HCT116 (cell line): ENCODE data around the gene ERICH6. TPM values are rescaled to one million over a fixed set of nuclear protein-coding genes. Genes with fewer than 3 reads are reported as not detected.

Experiments used
- ATAC-seq: fragments of 200-7000 bp; cut with Tn5 transposase; 2 replicates; pipeline ENCODE4 v1.9.1; 2020; ENCODE audit warnings: mild to moderate bottlenecking, moderate library complexity
- BruUV-seq: library from RNA; stranded (reverse); fragments of 400-500 nt; replicated peaks from 2 replicates; lab custom pipeline; 2021; lab: Mats Ljungman, UMichigan
- CTCF ChIA-PET: fragments of 300-600 bp; sonication (Branson Sonifier 250); formaldehyde crosslinking; loops from one replicate; lab custom pipeline; 2021; ENCODE audit warnings: antibody characterized with exemption; lab: Charles Lee
- POLR2A ChIA-PET: fragments of 300-600, 350-600 bp; sonication (Branson Sonifier 250); formaldehyde crosslinking; loops from one replicate; lab custom pipeline; 2021; ENCODE audit warnings: antibody characterized with exemption; lab: Charles Lee
- RAD21 ChIA-PET, 2 experiments: fragments of 300-600 bp; sonication (Branson Sonifier 250); formaldehyde crosslinking; loops; one replicate each; lab custom pipeline; 2023; ENCODE audit warnings: low total read pairs in 2 of 2; ENCODE audit not compliant: uncharacterized antibody in 2 of 2, unreplicated experiment in 2 of 2, low non-redundant PET in 1 of 2; lab: Charles Lee
- DNase-seq: peaks from one replicate; pipeline ENCODE4 v3.0.0-alpha.2; 2010; ENCODE audit warnings: low read depth, low spot score
- H2AFZ ChIP-seq: fragments of 200-600 bp; shearing (Covaris generic), sonication (generic); 2 replicates; pipeline ENCODE4 v1.6.1; 2017; ENCODE audit warnings: low read depth, mixed run types, mixed read lengths, antibody characterized with exemption, low read length; ENCODE audit not compliant: poor library complexity, severe bottlenecking
- H3K27ac ChIP-seq: 2 replicates; pipeline ENCODE4 v1.5.1; 2012; ENCODE audit warnings: low read depth, low read length
- H3K27me3 ChIP-seq: fragments of 200-600 bp; sonication (generic); 2 replicates; pipeline ENCODE4 v1.6.1; 2016; ENCODE audit warnings: mixed run types, low read length, mixed read lengths; ENCODE audit not compliant: insufficient read depth
- H3K36me3 ChIP-seq, 2 experiments: fragments of 200-500 bp in 1 of 2; fragments of 200-600 bp in 1 of 2; sonication (Bioruptor generic) in 1 of 2; sonication (generic) in 1 of 2; 2 replicates each; pipeline versions ENCODE4 v1.5.1 to v1.6.1; 2014 to 2016; ENCODE audit warnings: low read length in 2 of 2, inconsistent platforms in 1 of 2, mixed read lengths in 1 of 2, mixed run types in 1 of 2; ENCODE audit not compliant: insufficient read depth in 2 of 2, control insufficient read depth in 1 of 2
- H3K4me1 ChIP-seq, 2 experiments: fragments of 200-600 bp in 1 of 2; sonication (generic) in 1 of 2; 2 replicates each; pipeline versions ENCODE4 v1.5.1 to v1.6.1; 2012 to 2017; ENCODE audit warnings: low read length in 2 of 2, inconsistent platforms in 1 of 2, mild to moderate bottlenecking in 1 of 2, mixed read lengths in 1 of 2, mixed run types in 1 of 2, moderate library complexity in 1 of 2; ENCODE audit not compliant: insufficient read depth in 2 of 2, control insufficient read depth in 1 of 2
- H3K4me2 ChIP-seq: fragments of 200-600 bp; sonication (generic); 2 replicates; pipeline ENCODE4 v1.6.1; 2017; ENCODE audit warnings: mixed run types, low read length, mixed read lengths
- H3K4me3 ChIP-seq, 2 experiments: fragments of 200-600 bp in 1 of 2; sonication (generic) in 1 of 2; replicated peaks in 1 of 2; 2 replicates each; pipeline ENCODE4 v1.5.1; 2011 to 2016; ENCODE audit warnings: low read length in 2 of 2, control low read depth in 1 of 2, low read depth in 1 of 2, mild to moderate bottlenecking in 1 of 2, mixed read lengths in 1 of 2, mixed run types in 1 of 2
- H3K79me2 ChIP-seq: fragments of 200-600 bp; sonication (generic); 2 replicates; pipeline ENCODE4 v1.6.1; 2017; ENCODE audit warnings: mild to moderate bottlenecking, mixed run types, low read length, moderate library complexity, mixed read lengths; ENCODE audit not compliant: insufficient read depth
- H3K9ac ChIP-seq: fragments of 200-600 bp; sonication (generic); 2 replicates; pipeline ENCODE4 v1.6.1; 2016; ENCODE audit warnings: low read length, mixed read lengths
- H3K9me2 ChIP-seq: fragments of 200-600 bp; sonication (generic), shearing (Covaris generic); 2 replicates; pipeline ENCODE4 v1.6.1; 2017; ENCODE audit warnings: mixed run types, mild to moderate bottlenecking, moderate library complexity; ENCODE audit not compliant: insufficient read depth
- H3K9me3 ChIP-seq, 2 experiments: fragments of 200-500 bp in 1 of 2; fragments of 200-600 bp in 1 of 2; sonication (Bioruptor generic) in 1 of 2; sonication (generic) in 1 of 2; 2 replicates each; pipeline ENCODE4 v1.6.1; 2014 to 2017; ENCODE audit warnings: low read length in 2 of 2, mixed read lengths in 2 of 2, inconsistent platforms in 1 of 2, low read depth in 1 of 2, mild to moderate bottlenecking in 1 of 2, mixed run types in 1 of 2, moderate library complexity in 1 of 2; ENCODE audit not compliant: control insufficient read depth in 1 of 2, insufficient read depth in 1 of 2
- H4K20me1 ChIP-seq: fragments of 200-600 bp; sonication (generic), shearing (Covaris generic); 2 replicates; pipeline ENCODE4 v1.6.1; 2017; ENCODE audit warnings: mixed run types, mild to moderate bottlenecking, moderate library complexity; ENCODE audit not compliant: insufficient read depth
- FOSL1 ChIP-seq: IDR thresholded peaks from 2 replicates; pipeline ENCODE4 v1.6.1; 2012; ENCODE audit warnings: low read depth
- JUND ChIP-seq: IDR thresholded peaks from 2 replicates; pipeline ENCODE4 v1.6.1; 2012
- SP1 ChIP-seq: IDR thresholded peaks from 2 replicates; pipeline ENCODE4 v1.6.1; 2012; ENCODE audit warnings: low read depth
- TCF7L2 ChIP-seq: IDR thresholded peaks from 2 replicates; pipeline ENCODE4 v1.7.0; 2011; ENCODE audit warnings: borderline replicate concordance, inconsistent platforms; ENCODE audit not compliant: insufficient read depth, insufficient read length; ENCODE audit errors: extremely low read depth
- YY1 ChIP-seq: IDR thresholded peaks from 2 replicates; pipeline ENCODE4 v1.6.1; 2011; ENCODE audit warnings: low read length, low read depth, moderate library complexity, mild to moderate bottlenecking; ENCODE audit not compliant: insufficient replicate concordance; ENCODE audit errors: extremely low read depth
- intact Hi-C: fragments of 100-400 bp; cut with micrococcal nuclease; formaldehyde crosslinking; loops from 2 replicates; pipeline ENCODE4 v1.10.0; 2022
- total RNA-seq: library from RNA; stranded (reverse); gene quantifications from one replicate; pipeline ENCODE4 v1.2.1, GENCODE V29; 2021; ENCODE audit not compliant: unreplicated experiment
- TF ChIP-seq, protein P1 (sequence below): IDR thresholded peaks from 2 replicates; pipeline ENCODE4 v1.6.1; 2012
- TF ChIP-seq, protein P2 (sequence below): IDR thresholded peaks from 2 replicates; pipeline ENCODE4 v1.6.1; 2012; ENCODE audit warnings: low read depth

Gene ERICH6
- total RNA-seq, 1 experiment from 2014 or later, result not detected

DNA sequence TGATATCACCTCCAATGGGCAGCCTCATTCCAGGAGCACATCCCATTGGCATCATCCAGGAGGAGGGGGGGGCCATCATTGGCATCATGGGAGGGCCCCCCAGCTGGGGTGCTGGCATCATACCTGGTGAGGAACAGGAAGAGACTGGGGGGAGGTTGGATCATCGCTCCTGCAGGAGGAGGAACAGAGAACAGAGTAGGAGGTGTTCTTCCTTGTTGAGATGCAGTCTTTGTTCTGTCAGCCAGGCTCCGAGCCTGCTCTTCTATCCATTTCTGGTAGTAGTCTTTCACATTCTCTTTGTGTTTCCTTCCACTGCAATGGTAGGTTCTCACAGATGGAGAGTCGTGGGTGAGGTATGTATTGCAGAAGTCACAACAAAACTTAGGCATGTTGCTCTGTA, 16.7 kb upstream of the ERICH6 start:
- CTCF ChIA-PET, result interaction anchor here (0.9 to 2.5 kb wide), 2 partner anchors 135 to 145 kb away, joined by 3 to 18 read pairs; no protein-coding TSS in a partner anchor
- POLR2A ChIA-PET, result no interaction called here

More for the DNA sequence above, 16.7 kb upstream of the ERICH6 start:
- ATAC-seq (no peak), DNase-seq (no peak)
- peaks cover 0 to 9% of the 10 kb centered on the region in 2 experiments; a peak in 3 of 4 replicates for H3K4me1 ChIP-seq
- H3K4me3 ChIP-seq, result no peak overlapping the region
- no peaks in the 10 kb centered on the region for H3K9me2 ChIP-seq
- no peaks in the 10 kb centered on the region for H3K79me2 ChIP-seq
- RAD21 ChIA-PET, result no interaction called here
- intact Hi-C loops, result loop anchor here (5.0 kb wide), 2 partner anchors 193 to 427 kb away; no protein-coding TSS in a partner anchor
- no peaks in the 10 kb centered on the region for H3K9me3 ChIP-seq
- no peaks in the 10 kb centered on the region for H4K20me1 ChIP-seq
- H2AFZ ChIP-seq, result no peak overlapping the region
- no peak overlapping the region for H3K4me2 ChIP-seq
- no TSS peak for BruUV-seq
- H3K27ac ChIP-seq, result no peak overlapping the region
- no peak for TF ChIP-seq SP1
- TF ChIP-seq FOSL1, result no peak
- TF ChIP-seq, protein P1, sequence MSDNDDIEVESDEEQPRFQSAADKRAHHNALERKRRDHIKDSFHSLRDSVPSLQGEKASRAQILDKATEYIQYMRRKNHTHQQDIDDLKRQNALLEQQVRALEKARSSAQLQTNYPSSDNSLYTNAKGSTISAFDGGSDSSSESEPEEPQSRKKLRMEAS, result no peak
- no peak for TF ChIP-seq YY1
- TF ChIP-seq JUND, result no peak
- TF ChIP-seq, protein P2, sequence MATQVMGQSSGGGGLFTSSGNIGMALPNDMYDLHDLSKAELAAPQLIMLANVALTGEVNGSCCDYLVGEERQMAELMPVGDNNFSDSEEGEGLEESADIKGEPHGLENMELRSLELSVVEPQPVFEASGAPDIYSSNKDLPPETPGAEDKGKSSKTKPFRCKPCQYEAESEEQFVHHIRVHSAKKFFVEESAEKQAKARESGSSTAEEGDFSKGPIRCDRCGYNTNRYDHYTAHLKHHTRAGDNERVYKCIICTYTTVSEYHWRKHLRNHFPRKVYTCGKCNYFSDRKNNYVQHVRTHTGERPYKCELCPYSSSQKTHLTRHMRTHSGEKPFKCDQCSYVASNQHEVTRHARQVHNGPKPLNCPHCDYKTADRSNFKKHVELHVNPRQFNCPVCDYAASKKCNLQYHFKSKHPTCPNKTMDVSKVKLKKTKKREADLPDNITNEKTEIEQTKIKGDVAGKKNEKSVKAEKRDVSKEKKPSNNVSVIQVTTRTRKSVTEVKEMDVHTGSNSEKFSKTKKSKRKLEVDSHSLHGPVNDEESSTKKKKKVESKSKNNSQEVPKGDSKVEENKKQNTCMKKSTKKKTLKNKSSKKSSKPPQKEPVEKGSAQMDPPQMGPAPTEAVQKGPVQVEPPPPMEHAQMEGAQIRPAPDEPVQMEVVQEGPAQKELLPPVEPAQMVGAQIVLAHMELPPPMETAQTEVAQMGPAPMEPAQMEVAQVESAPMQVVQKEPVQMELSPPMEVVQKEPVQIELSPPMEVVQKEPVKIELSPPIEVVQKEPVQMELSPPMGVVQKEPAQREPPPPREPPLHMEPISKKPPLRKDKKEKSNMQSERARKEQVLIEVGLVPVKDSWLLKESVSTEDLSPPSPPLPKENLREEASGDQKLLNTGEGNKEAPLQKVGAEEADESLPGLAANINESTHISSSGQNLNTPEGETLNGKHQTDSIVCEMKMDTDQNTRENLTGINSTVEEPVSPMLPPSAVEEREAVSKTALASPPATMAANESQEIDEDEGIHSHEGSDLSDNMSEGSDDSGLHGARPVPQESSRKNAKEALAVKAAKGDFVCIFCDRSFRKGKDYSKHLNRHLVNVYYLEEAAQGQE, result no peak
- TF ChIP-seq TCF7L2, result no peak
- H3K27me3 ChIP-seq, result no peaks in the 10 kb centered on the region
- no peak overlapping the region for H3K9ac ChIP-seq
- no peaks in the 10 kb centered on the region for H3K36me3 ChIP-seq
